K562 (cell line): ENCODE data around the gene MAP3K14. TPM values are rescaled to one million over a fixed set of nuclear protein-coding genes. Genes with fewer than 3 reads are reported as not detected.

Source experiments
- ATAC-seq: fragments of 200-7000 bp; cut with Tn5 transposase; 3 replicates; pipeline ENCODE4 v1.9.1; 2020; ENCODE audit warnings: moderate library complexity
- BruUV-seq: library from RNA; stranded (reverse); fragments of 400-500 nt; replicated peaks from 2 replicates; lab custom pipeline; 2021; lab: Mats Ljungman, UMichigan
- CTCF ChIA-PET: fragments of 300-600 bp; formaldehyde crosslinking; extraction: SDS; loops from one replicate; lab custom pipeline; 2021; ENCODE audit warnings: low intra/inter-chr PET ratio; lab: Yijun Ruan, JAX
- POLR2A ChIA-PET: fragments of 300-600, 350-650 bp; sonication (Branson Sonifier 250); formaldehyde crosslinking; extraction: SDS; loops from one replicate; lab custom pipeline; 2021; ENCODE audit warnings: antibody characterized with exemption, inconsistent platforms; lab: Yijun Ruan, JAX
- DNase-seq, 4 experiments: peaks; one replicate each; pipeline versions ENCODE4 v3.0.0 to v3.0.0-alpha.2; 2011 to 2018; ENCODE audit warnings: low spot score in 3 of 4, mixed read lengths in 3 of 4; ENCODE audit errors: extremely low read depth in 1 of 4
- FAIRE-seq: peaks from 2 replicates; lab custom pipeline; 2011; peaks lifted over from hg19 to GRCh38; lab: Jason Lieb, UNC
- H2AFZ ChIP-seq: 2 replicates; pipeline ENCODE4 v1.6.0; 2011; ENCODE audit warnings: low read depth, low read length, control low read depth, inconsistent platforms
- H3K27ac ChIP-seq: fragments of 200-600 bp; 3 replicates; pipeline ENCODE4 v1.8.0; 2011; ENCODE audit warnings: low read depth, mild to moderate bottlenecking, control low read depth, inconsistent platforms, low read length, moderate library complexity, mixed read lengths; ENCODE audit errors: extremely low read depth
- H3K27me3 ChIP-seq, 2 experiments: fragments of 300-600 bp in 1 of 2; 2 replicates in 1 of 2; 3 replicates in 1 of 2; pipeline versions ENCODE4 v1.6.0 to v1.8.0; 2011; ENCODE audit warnings: inconsistent platforms in 2 of 2, low read length in 2 of 2, mild to moderate bottlenecking in 1 of 2, mixed read lengths in 1 of 2, moderate library complexity in 1 of 2; ENCODE audit not compliant: control insufficient read depth in 2 of 2, insufficient read depth in 2 of 2
- H3K36me3 ChIP-seq: fragments of 300-600 bp; 3 replicates; pipeline ENCODE4 v1.8.0; 2011; ENCODE audit warnings: mild to moderate bottlenecking, low read length, inconsistent platforms; ENCODE audit not compliant: control insufficient read depth, insufficient read depth
- H3K4me1 ChIP-seq, 2 experiments: fragments of 200-600 bp in 1 of 2; replicated peaks in 1 of 2; 2 replicates in 1 of 2; 3 replicates in 1 of 2; pipeline versions ENCODE4 v1.5.1 to v1.8.0; 2011; ENCODE audit warnings: inconsistent platforms in 2 of 2, low read length in 2 of 2, mild to moderate bottlenecking in 1 of 2, mixed read lengths in 1 of 2, moderate library complexity in 1 of 2; ENCODE audit not compliant: control insufficient read depth in 2 of 2, insufficient read depth in 2 of 2
- H3K4me2 ChIP-seq: 2 replicates; pipeline ENCODE4 v1.6.1; 2011; ENCODE audit warnings: low read length, control low read depth, inconsistent platforms, mixed read lengths; ENCODE audit not compliant: insufficient read depth
- H3K4me3 ChIP-seq: fragments of 200-600 bp; sonication (generic), shearing (Covaris generic); 2 replicates; pipeline ENCODE4 v1.5.1; 2016; ENCODE audit warnings: control low read depth, inconsistent platforms
- H3K79me2 ChIP-seq: fragments of 200-600 bp; 3 replicates; pipeline ENCODE4 v1.8.0; 2011; ENCODE audit warnings: low read length, inconsistent platforms; ENCODE audit not compliant: control insufficient read depth, insufficient read depth
- H3K9ac ChIP-seq, 2 experiments: 2 replicates each; pipeline versions ENCODE4 v1.6.0 to v1.6.1; 2011; ENCODE audit warnings: low read depth in 2 of 2, low read length in 2 of 2, control low read depth in 1 of 2, inconsistent platforms in 1 of 2, mild to moderate bottlenecking in 1 of 2, mixed read lengths in 1 of 2; ENCODE audit not compliant: insufficient read depth in 1 of 2
- H3K9me1 ChIP-seq: one replicate; pipeline ENCODE4 v1.6.0; 2011; ENCODE audit warnings: inconsistent platforms, mild to moderate bottlenecking, low read length, moderate library complexity; ENCODE audit not compliant: control insufficient read depth, insufficient read depth
- H3K9me3 ChIP-seq: replicated peaks from 2 replicates; pipeline ENCODE4 v1.5.1; 2011; ENCODE audit warnings: low read depth, low read length, inconsistent platforms; ENCODE audit not compliant: control insufficient read depth, insufficient read depth
- H4K20me1 ChIP-seq: replicated peaks from 2 replicates; pipeline ENCODE4 v1.6.1; 2011; ENCODE audit warnings: low read length, inconsistent platforms, mixed read lengths; ENCODE audit not compliant: control insufficient read depth, insufficient read depth
- BRCA1 ChIP-seq, 2 experiments: fragments of 450-650 bp in 1 of 2; sonication (generic) in 1 of 2; formaldehyde crosslinking in 1 of 2; IDR thresholded peaks; 2 replicates each; pipeline versions ENCODE4 v1.5.0 to v1.6.1; 2017 to 2020; ENCODE audit warnings: mild to moderate bottlenecking in 1 of 2, missing genetic modification reagents in 1 of 2
- ESRRA ChIP-seq: fragments of 450-650 bp; IDR thresholded peaks from 2 replicates; pipeline ENCODE4 v1.6.1; 2014; ENCODE audit warnings: low read depth, mild to moderate bottlenecking, moderate library complexity, borderline replicate concordance
- ETV1 ChIP-seq: fragments of 450-650 bp; conservative IDR thresholded peaks from 2 replicates; pipeline ENCODE4 v1.6.1; 2016; ENCODE audit warnings: missing genetic modification characterization, control low read depth, low read depth, missing compliant biosample characterization
- FOXA1 ChIP-seq: fragments of 450-650 bp; IDR thresholded peaks from 2 replicates; pipeline ENCODE4 v1.6.1; 2016; ENCODE audit warnings: mild to moderate bottlenecking, borderline replicate concordance
- KLF16 ChIP-seq: IDR thresholded peaks from 2 replicates; pipeline ENCODE4 v1.6.1; 2016; ENCODE audit warnings: antibody characterized with exemption
- NRF1 ChIP-seq, 2 experiments: fragments of 450-650 bp; IDR thresholded peaks in 1 of 2; conservative IDR thresholded peaks in 1 of 2; 2 replicates each; pipeline ENCODE4 v1.6.1; 2014; ENCODE audit warnings: mild to moderate bottlenecking in 2 of 2
- PREB ChIP-seq: sonication (generic); formaldehyde crosslinking; IDR thresholded peaks from 2 replicates; pipeline ENCODE4 v1.8.1; 2023; ENCODE audit warnings: mild to moderate bottlenecking, missing genetic modification reagents
- TBL1XR1 ChIP-seq, 2 experiments: IDR thresholded peaks; 2 replicates each; pipeline ENCODE4 v1.6.1; 2012; ENCODE audit warnings: improper control_type of control experiment in 2 of 2, low read length in 2 of 2, mild to moderate bottlenecking in 1 of 2
- WGBS: fragments of 100-300 bp; shearing (Covaris generic); methylation state at CpG from one replicate; pipeline ENCODE4 v1.1.6; 2016; ENCODE audit warnings: low coverage, mixed read lengths; ENCODE audit not compliant: insufficient coverage; ENCODE audit errors: missing lambda C conversion rate; 5-methylcytosine and 5-hydroxymethylcytosine counted together
- in situ Hi-C: fragments of 300-500 bp; cut with MboI; formaldehyde crosslinking; loops from 4 replicates; pipeline ENCODE4 v1.15.0; 2018; ENCODE audit warnings: inconsistent platforms, mixed read lengths
- intact Hi-C: fragments of 100-400 bp; cut with micrococcal nuclease; formaldehyde crosslinking; loops from 2 replicates; pipeline ENCODE4 v1.14.2; 2022
- polyA plus RNA-seq, 8 experiments: library from polyadenylated mRNA; depleted of rRNA in 4 of 8; stranded (reverse) in 5 of 8; unstranded in 3 of 8; fragments of >200 nt; fragmentation: Nextera tagmentation in 2 of 8; fragmentation: Illumina TruSeq in 1 of 8; extraction: Ambion mirVana in 2 of 8; extraction: Trizol in 1 of 8; gene quantifications; 2 replicates each; pipeline versions ENCODE4 v1.2.1 to v1.2.3, GENCODE V29; 2011 to 2014; ENCODE audit warnings: inconsistent platforms in 1 of 8, missing spikeins in 1 of 8
- total RNA-seq, 7 experiments: library from RNA; depleted of rRNA in 6 of 7; stranded (reverse); fragments of >200 nt in 6 of 7; fragmentation: Illumina TruSeq in 2 of 7; extraction: Trizol in 2 of 7; gene quantifications; 2 replicates each; pipeline versions ENCODE4 v1.2.1 to v1.2.3, GENCODE V29; 2011 to 2021; ENCODE audit warnings: low replicate concordance in 1 of 7

Gene MAP3K14
- total and polyA plus RNA-seq, 9 of the 15 experiments (the other 6 are each of a cell fraction or from before 2014, with no cell fraction given) = 0.45 to 8.7 (median 3.2) TPM

- TF ChIP-seq ESRRA (0 out of 2 replicates have a peak, but pooled peaks have one; percentile 21), ETV1 (tag) (no peak), NRF1 (conservative IDR thresholded peaks at IDR 0.05 in 1 of 2, IDR thresholded peaks at IDR 0.05 in 1 of 2) (peak; percentile 20 to 39; a peak in 1 of 4 replicates)
These were observed 45.9 kb downstream of the MAP3K14 start (continued) for GRCh38 chr17:45270828-45271418.

- Histone ChIP-seq H3K4me3 (no peak overlapping the region), H3K4me1 (peaks cover 0 to 7% of the 10 kb centered on the region in 2 experiments; a peak in 1 of 5 replicates), H3K36me3 (peaks cover 78% of the 10 kb centered on the region), H3K9me1 (no peaks in the 10 kb centered on the region), H3K27ac (no peak overlapping the region), H3K9ac (no peak overlapping the region), H3K9me3 (no peaks in the 10 kb centered on the region), H4K20me1 (0 out of 2 replicates have a peak, but pooled peaks cover 3% of the 10 kb centered on the region), H3K27me3 (no peaks in the 10 kb centered on the region), H3K79me2 (no peaks in the 10 kb centered on the region), H2AFZ (no peak overlapping the region), H3K4me2 (no peak overlapping the region)
- no peak for ATAC-seq
- ChIA-PET CTCF (interaction anchor here (0.9 to 2.7 kb wide), 2 partner anchors 51 to 135 kb away, joined by 3 to 20 read pairs; no protein-coding TSS in a partner anchor), POLR2A (interaction anchor here (0.9 kb wide), 1 partner anchor 454 kb away, joined by 3 read pairs; no protein-coding TSS in a partner anchor)
- 89% methylated on average over 7 of the region's 7 CpGs for WGBS
- no peak for FAIRE-seq
- no TSS peak for BruUV-seq
- intact Hi-C loops = no loop called here
- in situ Hi-C loops = no loop called here
- DNase-seq = no peak
- TF ChIP-seq KLF16 (no peak), FOXA1 (no peak), PREB (CRISPR knock-in tag) (no peak), TBL1XR1 (IDR thresholded peaks at IDR 0.05; ENCODE audit: low read length in 2 of 2) (no peak), BRCA1 (IDR thresholded peaks at IDR 0.05) (no peak), BRCA1 (CRISPR knock-in tag; IDR thresholded peaks at IDR 0.05) (0 out of 2 replicates have a peak, but pooled peaks have one; percentile 14)
These were observed 46.9 kb downstream of the MAP3K14 start for GRCh38 chr17:45269912-45270311.
